ENCODE data around the gene RNU4-1.
"Not testable (repeated sequence)": the region's sequence is repeated elsewhere in the genome, so short reads cannot be mapped to it uniquely, and the experiment has no call there.

RNU4-1 gene

DNA sequence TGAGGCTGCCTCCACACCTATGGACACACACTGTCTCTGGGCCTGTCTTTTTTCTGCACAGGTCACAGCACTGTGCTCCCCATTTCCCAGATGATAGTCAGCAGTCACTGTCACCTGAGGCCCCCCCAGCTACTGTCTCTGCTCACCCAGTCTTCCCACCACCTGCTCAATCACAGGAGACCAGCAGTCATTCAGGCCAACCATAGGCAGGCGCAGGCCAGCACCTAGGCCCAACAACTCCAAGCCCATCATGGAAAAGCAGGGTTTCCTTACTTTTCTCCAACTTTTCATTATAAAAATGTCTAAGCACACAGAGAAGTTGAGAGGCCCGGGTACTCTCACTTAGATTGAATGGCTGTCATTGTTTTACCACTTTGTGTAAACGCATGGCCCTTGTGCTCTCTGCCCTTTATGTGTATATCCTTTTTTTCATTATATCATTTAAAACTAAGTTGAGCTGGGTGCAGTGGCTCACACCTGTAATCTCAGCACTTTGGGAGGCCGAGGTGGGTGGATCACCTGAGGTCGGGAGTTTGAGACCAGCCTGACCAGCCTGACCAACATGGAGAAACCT is 34.6 kb downstream of the RNU4-1 start:
- H3K36me3 Mint-ChIP-seq = peaks cover 0 to 8% of the 10 kb centered on the region in 2 donors
- DNase-seq (no peak), ATAC-seq (replicated peaks) (no peak)
- H3K27ac Mint-ChIP-seq = no peak overlapping the region
- peaks cover 18 to 21% of the 10 kb centered on the region in 2 donors for H3K4me1 Mint-ChIP-seq
- no peaks in the 10 kb centered on the region for H3K9me3 Mint-ChIP-seq
- no peak overlapping the region for H3K4me3 Mint-ChIP-seq
- H3K27me3 Mint-ChIP-seq = peaks cover 66 to 77% of the 10 kb centered on the region in 2 donors

DNA sequence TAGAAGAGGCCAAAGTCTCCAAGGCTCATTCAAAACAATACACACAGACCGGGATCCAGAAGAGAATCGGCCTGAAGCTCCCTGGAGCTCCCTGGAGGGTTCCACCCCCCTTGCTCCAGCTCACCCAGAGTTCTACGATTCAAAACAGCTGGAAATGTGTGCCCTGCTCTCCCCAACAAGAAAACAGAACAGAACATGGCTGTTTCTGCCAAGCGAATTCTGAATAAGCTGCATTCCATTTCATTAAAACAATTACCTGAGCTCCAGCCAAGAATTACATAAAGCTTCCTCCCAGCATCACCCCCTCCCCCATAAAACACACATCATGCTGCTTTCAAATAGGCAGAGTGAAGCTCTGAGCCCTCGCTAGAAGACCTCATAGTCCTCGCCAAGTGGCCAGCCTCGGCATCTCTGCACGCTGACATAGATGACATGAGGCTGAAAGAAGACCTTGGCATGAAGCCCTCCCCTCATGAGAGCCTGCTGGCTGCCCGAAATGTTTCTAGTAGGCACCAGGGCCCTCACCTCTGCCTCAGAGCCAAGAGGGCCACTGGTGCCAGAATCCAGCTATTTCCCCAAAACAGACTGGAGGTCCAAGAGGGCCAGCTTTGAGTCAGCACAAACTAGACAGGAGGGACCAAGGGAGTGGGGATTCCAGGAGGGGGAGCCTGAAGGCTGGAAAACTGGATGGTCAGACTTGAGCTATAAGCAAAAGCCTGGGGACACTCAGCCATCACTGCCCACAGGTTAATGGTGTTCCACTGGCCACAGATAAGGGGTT is 35.8 kb downstream of the RNU4-1 start:
- H3K4me1 Mint-ChIP-seq = peaks cover 18 to 22% of the 10 kb centered on the region in 2 donors
- peaks cover 60 to 67% of the 10 kb centered on the region in 2 donors for H3K27me3 Mint-ChIP-seq
- peaks cover 0 to 8% of the 10 kb centered on the region in 2 donors for H3K36me3 Mint-ChIP-seq
- H3K27ac Mint-ChIP-seq = no peak overlapping the region
- no peak overlapping the region for H3K4me3 Mint-ChIP-seq
- DNase-seq = no peak
- ATAC-seq (replicated peaks) = no peak
- no peaks in the 10 kb centered on the region for H3K9me3 Mint-ChIP-seq

DNA sequence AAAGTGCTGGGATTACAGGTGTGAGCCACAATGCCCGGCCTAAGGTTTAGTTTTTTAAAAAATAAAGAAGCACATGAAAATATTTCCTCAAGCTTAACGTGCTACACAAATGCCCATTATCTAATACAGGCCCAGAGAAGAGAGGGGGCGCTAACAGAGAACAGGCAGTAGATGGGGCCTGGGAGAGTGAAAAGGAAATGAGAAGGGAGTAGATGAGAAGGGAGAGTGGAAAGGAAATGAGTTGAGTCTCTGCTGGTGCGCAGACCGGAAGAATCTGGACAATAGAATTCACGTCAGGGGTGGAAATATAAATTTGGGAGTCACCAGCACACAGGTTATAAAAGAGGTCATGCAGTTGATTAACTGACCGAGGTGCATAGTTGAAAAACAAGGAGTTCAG is 38.2 kb downstream of the RNU4-1 start:
- H3K27ac Mint-ChIP-seq = peak overlapping the region; percentile 89
- ATAC-seq (replicated peaks) (no peak), DNase-seq (no peak)
- peaks cover 58 to 64% of the 10 kb centered on the region in 2 donors for H3K27me3 Mint-ChIP-seq
- peaks cover 34 to 39% of the 10 kb centered on the region in 2 donors for H3K4me1 Mint-ChIP-seq
- H3K4me3 Mint-ChIP-seq = no peak overlapping the region
- no peaks in the 10 kb centered on the region for H3K9me3 Mint-ChIP-seq
- H3K36me3 Mint-ChIP-seq = peaks cover 0 to 8% of the 10 kb centered on the region in 2 donors

DNA sequence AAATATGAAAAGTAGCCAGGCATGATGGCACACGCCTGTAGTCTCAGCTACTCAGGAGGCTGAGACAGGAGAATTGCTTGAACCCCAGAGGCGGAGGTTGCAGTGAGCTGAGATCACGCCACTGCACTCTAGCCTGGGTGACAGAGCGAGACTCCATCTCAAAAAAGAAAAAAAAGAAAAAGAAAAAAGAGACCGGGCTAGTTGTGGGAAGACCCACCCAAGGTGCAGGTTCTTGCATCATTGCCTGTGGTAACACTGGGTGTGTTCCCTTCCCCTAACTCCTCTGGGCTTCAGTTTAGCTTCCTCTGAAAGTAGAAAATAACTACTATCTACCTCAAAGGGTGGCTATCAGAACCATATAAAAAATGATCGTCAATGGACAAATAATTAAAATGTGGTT is 39.7 kb downstream of the RNU4-1 start:
- peaks cover 64 to 66% of the 10 kb centered on the region in 2 donors for H3K27me3 Mint-ChIP-seq
- DNase-seq, H3K9me3 Mint-ChIP-seq, H3K36me3 Mint-ChIP-seq, H3K27ac Mint-ChIP-seq: not testable (repeated sequence)
- H3K4me3 Mint-ChIP-seq = peak overlapping the region in 1 of 2 donors; percentile 33
- peaks cover 42% of the 10 kb centered on the region in 2 donors for H3K4me1 Mint-ChIP-seq
- ATAC-seq (replicated peaks) = peak; percentile 39 to 52

DNA sequence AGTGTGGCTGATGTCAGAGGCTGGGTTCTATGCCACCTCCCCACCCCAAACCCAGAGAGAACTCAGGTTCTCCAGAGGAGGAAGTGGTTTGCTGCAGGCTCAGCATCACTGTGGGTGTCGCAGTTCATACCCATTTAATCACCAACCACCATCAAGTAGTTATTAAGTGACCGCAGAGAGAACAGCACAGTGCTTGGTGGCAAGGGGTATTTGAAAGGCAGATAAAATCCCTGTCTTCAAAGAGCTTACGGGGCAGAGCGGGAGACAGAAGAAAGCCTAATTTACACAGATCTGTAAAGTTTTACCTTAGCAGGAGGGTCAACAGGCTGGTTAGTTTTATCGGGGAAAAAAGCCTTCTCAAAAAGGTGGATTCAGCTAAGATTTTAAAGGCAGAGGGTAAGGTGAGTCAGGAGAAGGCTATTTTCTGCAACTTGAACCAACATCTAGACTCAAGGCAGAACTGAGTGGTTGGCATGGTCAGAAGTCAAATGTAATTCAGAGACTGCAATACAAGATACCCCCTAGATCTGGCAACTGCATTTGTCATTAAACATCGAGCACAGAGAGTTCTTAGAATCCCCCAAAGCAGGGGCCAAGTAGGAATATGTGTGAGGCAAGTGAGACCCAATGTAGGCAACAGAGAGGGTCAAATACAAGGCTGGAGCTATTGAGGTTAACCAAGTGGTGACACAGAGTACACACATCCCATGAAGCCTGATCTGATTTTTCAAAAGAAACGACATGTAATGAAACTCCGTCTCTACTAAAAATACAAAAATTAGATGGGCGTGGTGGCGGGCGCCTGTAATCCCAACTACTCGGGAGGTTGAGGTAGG is 40.7 kb downstream of the RNU4-1 start:
- DNase-seq (peak; percentile 35), ATAC-seq (replicated peaks) (peak; percentile 73 to 79)
- Mint-ChIP-seq H3K27ac (peak overlapping the region; percentile 1), H3K36me3 (peaks cover 0 to 5% of the 10 kb centered on the region in 2 donors), H3K27me3 (peaks cover 66% of the 10 kb centered on the region in 2 donors), H3K4me1 (peaks cover 39 to 42% of the 10 kb centered on the region in 2 donors), H3K4me3 (peak overlapping the region in 1 of 2 donors; percentile 5), H3K9me3 (no peaks in the 10 kb centered on the region)

DNA sequence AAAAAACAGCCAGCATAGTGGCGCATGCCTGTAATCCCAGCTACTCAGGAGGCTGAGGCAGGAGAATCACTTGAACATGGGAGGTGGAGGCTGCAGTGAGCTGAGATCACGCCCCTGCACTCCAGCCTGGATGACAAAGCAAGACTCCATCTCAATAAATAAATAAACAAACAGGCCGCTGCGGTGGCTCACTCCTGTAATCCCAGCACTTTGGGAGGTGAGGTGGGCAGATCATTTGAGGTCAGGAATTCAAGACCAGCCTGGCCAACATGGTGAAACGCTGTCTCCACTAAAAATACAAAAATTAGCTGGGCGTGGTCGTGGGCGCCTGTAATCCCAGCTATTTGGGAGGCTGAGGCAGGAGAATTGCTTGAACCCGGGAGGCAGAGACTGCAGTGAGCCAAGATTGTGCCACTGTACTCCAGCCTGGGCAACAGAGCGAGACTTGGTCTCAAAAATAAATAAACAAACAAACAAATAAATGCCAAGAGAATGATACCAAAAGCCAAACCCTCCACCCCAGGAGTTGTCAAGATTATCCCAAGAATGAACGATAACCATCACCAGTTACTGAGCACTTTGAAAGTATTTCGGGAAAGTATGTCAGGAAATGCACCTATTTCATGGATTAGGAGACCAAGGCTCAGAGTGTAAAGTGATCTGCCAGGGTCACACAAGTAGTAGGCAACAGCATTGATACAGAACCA is 41.5 kb downstream of the RNU4-1 start:
- not testable (repeated sequence) for H3K4me3 Mint-ChIP-seq; H3K27ac Mint-ChIP-seq; DNase-seq; H3K9me3 Mint-ChIP-seq; H3K36me3 Mint-ChIP-seq; ATAC-seq (replicated peaks)
- Mint-ChIP-seq H3K27me3 (peaks cover 61 to 62% of the 10 kb centered on the region in 2 donors), H3K4me1 (peaks cover 39 to 42% of the 10 kb centered on the region in 2 donors)

DNA sequence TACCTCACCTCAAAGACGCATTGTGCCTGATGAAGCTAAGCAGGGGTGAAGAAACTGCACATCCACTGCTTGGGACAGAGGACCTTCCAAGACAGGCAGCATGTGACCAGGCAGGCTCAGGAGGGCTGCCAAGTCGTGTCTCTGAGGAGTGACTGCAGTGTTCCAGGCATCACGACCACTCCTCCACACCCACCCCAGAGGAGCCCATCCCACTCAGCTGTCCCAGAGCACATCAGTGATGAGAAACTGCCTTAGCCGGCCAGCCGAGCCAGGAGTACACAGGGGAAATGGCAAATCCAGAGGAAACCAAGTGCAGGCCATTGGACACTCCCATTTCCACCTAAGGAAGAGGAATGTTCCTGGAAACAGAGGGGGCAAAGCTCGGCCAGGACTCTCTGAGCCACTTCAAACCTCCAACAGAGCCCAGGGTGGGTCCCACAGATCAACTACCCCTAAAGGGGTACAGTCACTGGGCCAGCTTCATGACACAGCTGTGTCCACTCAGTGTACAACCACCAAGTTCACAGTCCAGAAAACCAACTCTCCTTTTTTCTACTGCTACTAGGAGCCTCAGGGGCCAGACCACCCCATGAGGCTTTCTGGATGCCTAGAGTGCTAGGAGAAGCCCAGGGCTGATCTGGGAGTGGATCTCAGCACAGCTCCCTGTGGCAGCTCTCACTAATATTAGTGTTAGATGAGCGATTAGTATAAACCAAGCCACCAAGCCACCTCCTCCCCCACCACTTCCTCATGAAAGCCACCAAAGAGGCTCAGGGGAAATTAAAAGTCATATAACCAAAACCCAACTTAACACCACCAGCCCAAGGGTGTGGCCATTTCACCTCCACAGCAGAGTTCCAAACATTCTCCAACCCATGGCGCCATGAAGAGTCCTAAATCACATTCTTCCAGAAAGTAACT is 42.9 kb downstream of the RNU4-1 start:
- Mint-ChIP-seq H3K27me3 (peaks cover 54 to 60% of the 10 kb centered on the region in 2 donors), H3K36me3 (peaks cover 0 to 4% of the 10 kb centered on the region in 2 donors), H3K27ac (no peak overlapping the region), H3K4me1 (peaks cover 37 to 42% of the 10 kb centered on the region in 2 donors), H3K4me3 (no peak overlapping the region), H3K9me3 (no peaks in the 10 kb centered on the region)
- peak; percentile 81 to 85 for ATAC-seq (replicated peaks)
- peak; percentile 40 for DNase-seq

DNA sequence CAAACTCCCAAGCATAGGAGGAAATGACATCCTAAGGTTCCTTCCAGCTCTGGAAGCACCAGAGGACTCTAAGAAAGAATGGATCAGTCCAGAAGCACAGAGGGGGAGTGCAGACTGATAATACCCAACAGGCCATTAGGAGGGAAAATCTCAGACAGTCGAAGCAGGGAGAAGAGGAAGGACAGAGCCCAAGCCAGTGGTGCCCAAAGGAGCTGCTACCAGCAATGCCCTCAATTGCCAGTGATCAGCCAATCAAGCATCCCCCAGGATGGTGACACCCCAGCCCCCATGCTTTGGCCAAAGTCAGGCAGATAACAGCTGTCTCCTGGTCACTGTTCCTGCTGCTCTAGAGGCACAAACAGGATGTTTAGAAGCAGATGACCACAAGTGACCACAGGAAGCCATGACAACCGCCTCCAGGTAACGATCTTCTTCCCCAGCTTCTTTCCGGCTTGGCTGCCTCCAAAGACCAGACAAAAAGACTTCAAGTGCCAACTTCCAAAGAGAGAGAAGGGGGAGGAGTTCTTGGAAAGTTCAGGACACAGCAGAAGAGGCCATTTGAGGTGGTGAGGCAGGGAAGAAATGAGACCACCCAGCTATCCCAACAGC is 43.7 kb downstream of the RNU4-1 start:
- peaks cover 56 to 60% of the 10 kb centered on the region in 2 donors for H3K27me3 Mint-ChIP-seq
- ATAC-seq (replicated peaks) = no peak
- H3K9me3 Mint-ChIP-seq = no peaks in the 10 kb centered on the region
- no peak for DNase-seq
- no peak overlapping the region for H3K27ac Mint-ChIP-seq
- H3K36me3 Mint-ChIP-seq = no peaks in the 10 kb centered on the region
- no peak overlapping the region for H3K4me3 Mint-ChIP-seq
- H3K4me1 Mint-ChIP-seq = peaks cover 35 to 42% of the 10 kb centered on the region in 2 donors

DNA sequence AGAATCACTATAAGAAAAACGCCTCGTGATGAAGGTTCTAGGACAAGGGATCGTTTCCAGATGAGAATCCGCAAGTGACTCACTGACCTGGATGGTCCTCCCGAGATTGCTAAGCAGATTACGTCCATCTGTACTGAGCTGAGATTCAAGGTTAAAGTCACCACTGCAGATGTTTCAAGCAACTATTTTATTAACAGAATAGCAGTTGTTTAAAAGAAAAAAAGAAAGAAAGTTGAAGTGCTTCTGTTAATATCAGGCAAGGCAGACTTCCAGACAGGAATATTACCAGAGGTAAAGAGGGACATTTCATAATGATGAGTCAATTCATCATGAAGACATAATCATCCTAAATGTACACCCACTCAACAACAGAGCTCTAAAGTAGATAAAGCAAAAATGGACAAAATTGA is 45.4 kb downstream of the RNU4-1 start:
- H3K36me3 Mint-ChIP-seq = no peaks in the 10 kb centered on the region
- H3K27me3 Mint-ChIP-seq = peaks cover 67 to 73% of the 10 kb centered on the region in 2 donors
- H3K4me3 Mint-ChIP-seq = no peak overlapping the region
- no peak overlapping the region for H3K27ac Mint-ChIP-seq
- DNase-seq (no peak), ATAC-seq (replicated peaks) (no peak)
- H3K9me3 Mint-ChIP-seq = no peaks in the 10 kb centered on the region
- H3K4me1 Mint-ChIP-seq = peaks cover 28 to 33% of the 10 kb centered on the region in 2 donors

DNA sequence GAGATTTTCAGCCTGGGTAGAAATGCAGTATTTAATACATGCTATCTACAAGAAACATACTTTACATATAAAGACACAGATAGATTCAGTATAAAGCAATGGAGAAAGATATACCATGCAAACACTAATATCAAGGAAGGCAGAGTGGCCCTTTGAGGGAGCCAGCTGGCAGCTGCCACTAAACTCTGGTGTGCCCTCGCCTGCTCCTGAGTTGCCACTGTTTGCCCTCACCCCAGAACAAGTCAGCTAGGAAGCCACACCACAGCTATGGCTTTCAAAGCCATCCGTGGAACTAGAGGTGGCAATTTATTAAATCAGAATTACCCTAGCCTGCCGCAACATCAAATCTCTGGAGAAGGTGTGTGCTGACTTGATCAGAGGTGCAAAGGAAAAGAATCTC is 45.9 kb downstream of the RNU4-1 start:
- Mint-ChIP-seq H3K27ac (no peak overlapping the region), H3K4me1 (peaks cover 24 to 29% of the 10 kb centered on the region in 2 donors), H3K27me3 (peaks cover 64 to 75% of the 10 kb centered on the region in 2 donors), H3K4me3 (no peak overlapping the region), H3K9me3 (no peaks in the 10 kb centered on the region), H3K36me3 (no peaks in the 10 kb centered on the region)
- DNase-seq (no peak), ATAC-seq (replicated peaks) (no peak)

DNA sequence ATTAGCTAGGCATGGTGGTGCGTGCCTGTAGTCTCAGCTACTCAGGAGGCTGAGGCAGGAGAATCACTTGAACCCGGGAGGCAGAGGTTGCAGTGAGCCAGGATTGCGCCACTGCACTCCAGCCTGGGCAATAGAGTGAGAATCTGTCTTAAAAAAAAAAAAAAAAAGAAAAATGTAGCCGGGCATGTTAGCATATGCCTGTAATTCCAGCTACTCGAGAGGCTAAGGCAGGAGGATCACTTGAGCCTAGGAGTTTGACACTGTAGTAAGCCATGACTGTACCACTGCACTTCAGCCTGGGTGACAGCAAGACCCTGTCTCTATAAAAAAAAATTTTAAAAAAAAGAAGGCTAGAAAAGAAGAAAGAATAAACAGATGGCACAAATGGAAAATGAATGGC is 46.3 kb downstream of the RNU4-1 start:
- Mint-ChIP-seq H3K27me3 (peaks cover 63 to 75% of the 10 kb centered on the region in 2 donors), H3K4me1 (peaks cover 19 to 24% of the 10 kb centered on the region in 2 donors)
- H3K36me3 Mint-ChIP-seq; ATAC-seq (replicated peaks); H3K4me3 Mint-ChIP-seq; H3K9me3 Mint-ChIP-seq; H3K27ac Mint-ChIP-seq; DNase-seq: not testable (repeated sequence)
